ENCODE measurements around the gene DCX. TPM values are rescaled to one million over a fixed set of nuclear protein-coding genes. Genes with fewer than 3 reads are reported as not detected.

The DCX gene
- total and polyA plus RNA-seq, 2 of the 4 experiments (the other 2 are of a cell fraction) = not detected

- no peak overlapping the region for H2AFZ ChIP-seq (replicated peaks; ENCODE audit: low read length, poor library complexity)
- POLR2A ChIA-PET (ENCODE audit: unreplicated experiment) = no interaction called here
- H2BK5ac ChIP-seq (ENCODE audit: low read depth, low read length, poor library complexity, severe bottlenecking) = no peak overlapping the region
- H3K4me1 ChIP-seq (ENCODE audit: control insufficient read depth, insufficient read depth, low read length) = no peaks in the 10 kb centered on the region
- in situ Hi-C loops (cut with MboI; ENCODE audit: low sequenced_read_pairs) = no loop called here
- no peak overlapping the region for H3K23ac ChIP-seq (ENCODE audit: low read depth, low read length)
- TF ChIP-seq NFE2L2 (IDR thresholded peaks at IDR 0.05; ENCODE audit: low read depth, low read length) (no peak), FOS (IDR thresholded peaks at IDR 0.05; ENCODE audit: low read depth, low read length) (no peak), USF2 (IDR thresholded peaks at IDR 0.05; ENCODE audit: low read depth, low read length) (no peak), MXI1 (IDR thresholded peaks at IDR 0.05; ENCODE audit: borderline replicate concordance, low read depth, low read length) (no peak), POLR2A (IDR thresholded peaks at IDR 0.05; ENCODE audit: low read depth, low read length) (no peak), MAFK (IDR thresholded peaks at IDR 0.05; ENCODE audit: low read depth, low read length) (no peak), CTCF (conservative IDR thresholded peaks at IDR 0.05; ENCODE audit: low read depth, low read length) (no peak), CHD1 (IDR thresholded peaks at IDR 0.05; ENCODE audit: low read depth, low read length) (no peak), ELK1 (IDR thresholded peaks at IDR 0.05; ENCODE audit: borderline replicate concordance, low read depth, low read length) (no peak), CEBPB (IDR thresholded peaks at IDR 0.05; ENCODE audit: low read depth, low read length) (no peak), SMC3 (IDR thresholded peaks at IDR 0.05; ENCODE audit: low read depth, low read length) (no peak), RAD21 (IDR thresholded peaks at IDR 0.05; ENCODE audit: low read length) (no peak), RCOR1 (IDR thresholded peaks at IDR 0.05; ENCODE audit: insufficient replicate concordance, low read length) (no peak), RFX5 (IDR thresholded peaks at IDR 0.05; ENCODE audit: low read depth, low read length) (no peak), BHLHE40 (IDR thresholded peaks at IDR 0.05; ENCODE audit: low read depth, low read length) (no peak), MAZ (IDR thresholded peaks at IDR 0.05; ENCODE audit: borderline replicate concordance, low read depth, low read length) (no peak)
- H3K4ac ChIP-seq (ENCODE audit: low read depth, low read length) = no peak overlapping the region
- no peak overlapping the region for H2AK5ac ChIP-seq (ENCODE audit: low read depth, low read length)
- no TSS peak for BruUV-seq (replicated peaks)
- H3K9me1 ChIP-seq (ENCODE audit: insufficient read depth, low read length) = no peaks in the 10 kb centered on the region
- intact Hi-C loops (cut with micrococcal nuclease) = no loop called here
- no peak overlapping the region for H3K14ac ChIP-seq (replicated peaks; ENCODE audit: low read depth, low read length)
- H3K56ac ChIP-seq (ENCODE audit: extremely low read depth, insufficient read depth, low read length) = no peak overlapping the region
- no peak overlapping the region for H3K4me2 ChIP-seq (ENCODE audit: low read depth, low read length)
- no peak overlapping the region for H3K18ac ChIP-seq (ENCODE audit: low read depth, low read length)
- H3K27me3 ChIP-seq (ENCODE audit: control insufficient read depth, insufficient read depth, low read length) = no peaks in the 10 kb centered on the region; the same call in 1 of the 2 replicates
- no peak overlapping the region for H4K8ac ChIP-seq (ENCODE audit: low read depth in 2 of 2, low read length in 2 of 2)
- no peak overlapping the region for H4K5ac ChIP-seq (ENCODE audit: low read depth, low read length)
- DNase-seq (no peak), ATAC-seq (ENCODE audit: low read depth) (no peak)
- no peak overlapping the region for H3K27ac ChIP-seq (ENCODE audit: insufficient read depth, low read length)
- no peak overlapping the region for H2BK15ac ChIP-seq (ENCODE audit: low read depth, low read length)
- dilution Hi-C loops (cut with HindIII; ENCODE audit: low sequenced_read_pairs, unreplicated experiment) = no loop called here
- H3K9me3 ChIP-seq (ENCODE audit: control insufficient read depth, insufficient read depth, low read length) = no peaks in the 10 kb centered on the region
- no peak overlapping the region for H2BK20ac ChIP-seq (ENCODE audit: low read depth, low read length)
- WGBS, 2 experiments (ENCODE audit: extremely low coverage in 2 of 2, insufficient read length in 1 of 2) = no CpG with 5 or more reads among the region's 2 CpGs
- H3K9ac ChIP-seq (ENCODE audit: low read depth, low read length) = no peak overlapping the region
- CTCF ChIA-PET = no interaction called here
- no peaks in the 10 kb centered on the region for H3K36me3 ChIP-seq (ENCODE audit: control insufficient read depth, insufficient read depth, low read length)
- H2AK9ac ChIP-seq (replicated peaks; ENCODE audit: low read depth, low read length, poor library complexity) = no peak overlapping the region
- no peak overlapping the region for H2BK120ac ChIP-seq (ENCODE audit: low read depth, low read length)
- no peak overlapping the region for H3K4me3 ChIP-seq (ENCODE audit: insufficient read depth, low read depth, low read length)
- H4K91ac ChIP-seq (ENCODE audit: insufficient read depth, low read depth, low read length) = no peak overlapping the region
- no peaks in the 10 kb centered on the region for H3K79me1 ChIP-seq (ENCODE audit: low read depth in 1 of 2, low read length in 2 of 2)
- H4K20me1 ChIP-seq (ENCODE audit: insufficient read depth, low read length) = no peaks in the 10 kb centered on the region
Measured at GRCh38 chrX:111375747-111376146, 36.2 kb downstream of the DCX start.

Data from IMR-90 (cell line).